ENCODE results near the gene SLC30A2.

The SLC30A2 gene

GRCh38 chr1:26067432-26067911 lies 21.6 kb upstream of the SLC30A2 start, which contains the start of gene TRIM63:
TRIM63 (minus strand) TSS chr1:26067630; CDS start chr1:26067494, 136 bp downstream.
- no peak for DNase-seq

- DNase-seq: no peak
These were observed 20.9 kb upstream of the SLC30A2 start for GRCh38 chr1:26066857-26067256.

- DNase-seq: no peak
These were observed 20.2 kb upstream of the SLC30A2 start for GRCh38 chr1:26066160-26066559.

GRCh38 chr1:26064553-26064952 lies 18.6 kb upstream of the SLC30A2 start:
- DNase-seq: no peak

- no peak for DNase-seq
These were observed 15.1 kb upstream of the SLC30A2 start for GRCh38 chr1:26060832-26061574.

GRCh38 chr1:26059906-26060305 lies 14.0 kb upstream of the SLC30A2 start:
- no peak for DNase-seq

GRCh38 chr1:26058052-26058595 lies 12.2 kb upstream of the SLC30A2 start:
- DNase-seq: no peak

GRCh38 chr1:26057189-26057588 lies 11.3 kb upstream of the SLC30A2 start:
- no peak for DNase-seq

GRCh38 chr1:26055041-26055440 lies 9.1 kb upstream of the SLC30A2 start:
- no peak for DNase-seq

- no peak for DNase-seq
These were observed 8.0 kb upstream of the SLC30A2 start for GRCh38 chr1:26053718-26054560.

- no peak for DNase-seq
These were observed 4.3 kb upstream of the SLC30A2 start for GRCh38 chr1:26050248-26050640.

GRCh38 chr1:26049531-26050247 lies 3.8 kb upstream of the SLC30A2 start:
- no peak for DNase-seq

GRCh38 chr1:26047278-26047874 lies 1.5 kb upstream of the SLC30A2 start:
- no peak for DNase-seq

- DNase-seq: no peak
These were observed 553 bp upstream of the SLC30A2 start for GRCh38 chr1:26046246-26047095.

GRCh38 chr1:26044971-26045721 lies 772 bp downstream of the SLC30A2 start:
- no peak for DNase-seq

GRCh38 chr1:26044414-26044813 lies 1.5 kb downstream of the SLC30A2 start:
- no peak for DNase-seq

GRCh38 chr1:26043765-26044164 lies 2.2 kb downstream of the SLC30A2 start:
- DNase-seq: no peak

GRCh38 chr1:26041978-26042377 lies 3.9 kb downstream of the SLC30A2 start:
- no peak for DNase-seq

GRCh38 chr1:26041401-26041800 lies 4.5 kb downstream of the SLC30A2 start:
- no peak for DNase-seq

GRCh38 chr1:26038904-26039303 lies 7.0 kb downstream of the SLC30A2 start:
- no peak for DNase-seq

- no peak for DNase-seq
These were observed 7.4 kb downstream of the SLC30A2 start for GRCh38 chr1:26038477-26038876.
